Mesenchymal stem cell (in vitro differentiated cells and primary cell): ENCODE data around the gene LPP.
A peak's percentile ranks its signal among the peaks of the same experiment; 100 is the strongest.

Experiments used
- DNase-seq: peaks from one replicate; pipeline ENCODE4 v3.0.0-alpha.2; 2013
- H2AFZ ChIP-seq: one replicate; pipeline ENCODE4 v1.6.1; 2013; ENCODE audit warnings: low read depth, mild to moderate bottlenecking, control low read depth, inconsistent platforms, low read length, moderate library complexity
- H2AK5ac ChIP-seq: 2 replicates; pipeline ENCODE4 v1.6.1; 2013; ENCODE audit warnings: low read length, moderate library complexity, mild to moderate bottlenecking, inconsistent platforms; ENCODE audit not compliant: severe bottlenecking
- H2BK120ac ChIP-seq: one replicate; pipeline ENCODE4 v1.6.1; 2013; ENCODE audit warnings: low read depth, mild to moderate bottlenecking, inconsistent platforms, low read length, moderate library complexity
- H2BK12ac ChIP-seq, 2 experiments: one replicate each; pipeline ENCODE4 v1.6.1; 2013; ENCODE audit warnings: inconsistent platforms in 2 of 2, low read length in 2 of 2, mild to moderate bottlenecking in 2 of 2, moderate library complexity in 2 of 2, control low read depth in 1 of 2
- H2BK15ac ChIP-seq: one replicate; pipeline ENCODE4 v1.6.1; 2013; ENCODE audit warnings: mild to moderate bottlenecking, low read depth, inconsistent platforms; ENCODE audit not compliant: poor library complexity, severe bottlenecking
- H2BK5ac ChIP-seq: 2 replicates; pipeline ENCODE4 v1.6.1; 2013; ENCODE audit warnings: low read depth, mild to moderate bottlenecking, low read length, control low read depth, inconsistent platforms; ENCODE audit not compliant: poor library complexity, severe bottlenecking
- H3K14ac ChIP-seq, 2 experiments: one replicate each; pipeline ENCODE4 v1.6.1; 2013; ENCODE audit warnings: inconsistent platforms in 2 of 2, low read length in 2 of 2, control low read depth in 1 of 2, mild to moderate bottlenecking in 1 of 2, moderate library complexity in 1 of 2
- H3K18ac ChIP-seq, 2 experiments: one replicate each; pipeline ENCODE4 v1.6.1; 2013; ENCODE audit warnings: inconsistent platforms in 2 of 2, low read length in 2 of 2, control low read depth in 1 of 2, low read depth in 1 of 2, mild to moderate bottlenecking in 1 of 2
- H3K23ac ChIP-seq, 2 experiments: one replicate each; pipeline ENCODE4 v1.6.1; 2013; ENCODE audit warnings: inconsistent platforms in 2 of 2, low read length in 2 of 2, mild to moderate bottlenecking in 2 of 2, moderate library complexity in 2 of 2, control low read depth in 1 of 2
- H3K27ac ChIP-seq: 2 replicates; pipeline ENCODE4 v1.5.1; 2013; ENCODE audit warnings: mild to moderate bottlenecking, moderate library complexity, low read length, control low read depth, inconsistent platforms; ENCODE audit not compliant: poor library complexity, severe bottlenecking
- H3K27me3 ChIP-seq, 2 experiments: 2 replicates each; pipeline versions ENCODE4 v1.6.1 to v1.7.0; 2013; ENCODE audit warnings: low read length in 2 of 2, mild to moderate bottlenecking in 2 of 2, moderate library complexity in 2 of 2, control low read depth in 1 of 2, inconsistent platforms in 1 of 2; ENCODE audit not compliant: control insufficient read depth in 1 of 2, insufficient read depth in 1 of 2
- H3K36me3 ChIP-seq, 2 experiments: 2 replicates each; pipeline versions ENCODE4 v1.6.1 to v1.7.0; 2013; ENCODE audit warnings: low read length in 2 of 2, control low read depth in 1 of 2, inconsistent platforms in 1 of 2, low read depth in 1 of 2, mild to moderate bottlenecking in 1 of 2; ENCODE audit not compliant: insufficient read depth in 2 of 2, control insufficient read depth in 1 of 2
- H3K4ac ChIP-seq, 2 experiments: one replicate each; pipeline ENCODE4 v1.6.1; 2013; ENCODE audit warnings: inconsistent platforms in 2 of 2, low read length in 2 of 2, mild to moderate bottlenecking in 2 of 2, moderate library complexity in 2 of 2, control low read depth in 1 of 2, low read depth in 1 of 2
- H3K4me1 ChIP-seq: 2 replicates; pipeline ENCODE4 v1.6.1; 2013; ENCODE audit warnings: low read depth, low read length, control low read depth; ENCODE audit not compliant: control insufficient read depth, insufficient read depth
- H3K4me2 ChIP-seq: 2 replicates; pipeline ENCODE4 v1.6.1; 2013; ENCODE audit warnings: low read length, mild to moderate bottlenecking, inconsistent platforms; ENCODE audit not compliant: poor library complexity, severe bottlenecking
- H3K4me3 ChIP-seq, 2 experiments: 2 replicates each; pipeline versions ENCODE4 v1.5.1 to v1.7.0; 2013; ENCODE audit warnings: low read length in 2 of 2, mild to moderate bottlenecking in 2 of 2, control low read depth in 1 of 2, low read depth in 1 of 2; ENCODE audit not compliant: insufficient read depth in 1 of 2
- H3K79me1 ChIP-seq: replicated peaks from 2 replicates; pipeline ENCODE4 v1.6.1; 2013; ENCODE audit warnings: mild to moderate bottlenecking, control low read depth, low read length, inconsistent platforms; ENCODE audit not compliant: poor library complexity, severe bottlenecking
- H3K9ac ChIP-seq: 2 replicates; pipeline ENCODE4 v1.7.0; 2013; ENCODE audit warnings: mild to moderate bottlenecking, low read length, moderate library complexity
- H3K9me3 ChIP-seq: 2 replicates; pipeline ENCODE4 v1.7.0; 2013; ENCODE audit warnings: mild to moderate bottlenecking, low read length; ENCODE audit not compliant: control insufficient read depth
- H4K8ac ChIP-seq: one replicate; pipeline ENCODE4 v1.6.1; 2013; ENCODE audit warnings: inconsistent platforms, mild to moderate bottlenecking, low read length, moderate library complexity
- H4K91ac ChIP-seq: one replicate; pipeline ENCODE4 v1.6.1; 2013; ENCODE audit warnings: mild to moderate bottlenecking, low read length, inconsistent platforms
- WGBS: methylation state at CpG from one replicate; pipeline ENCODE4 v1.1.7; 2013; ENCODE audit warnings: mixed read lengths; 5-methylcytosine and 5-hydroxymethylcytosine counted together

The LPP gene

GRCh38 chr3:188839187-188839695, 685.3 kb downstream of the LPP start:
- H4K91ac ChIP-seq: no peak overlapping the region
- no peak overlapping the region for H2BK12ac ChIP-seq
- no peak overlapping the region for H3K27ac ChIP-seq
- H2BK120ac ChIP-seq: no peak overlapping the region
- H4K8ac ChIP-seq: no peak overlapping the region
- 75% methylated on average over 6 of the region's 8 CpGs for WGBS
- no peaks in the 10 kb centered on the region for H3K9me3 ChIP-seq
- no peak overlapping the region for H3K4me3 ChIP-seq
- H3K18ac ChIP-seq: no peak overlapping the region
- no peak overlapping the region for H2AFZ ChIP-seq
- H2BK15ac ChIP-seq: no peak overlapping the region
- no peak overlapping the region for H3K9ac ChIP-seq
- no peaks in the 10 kb centered on the region for H3K4me1 ChIP-seq
- no peak overlapping the region for H3K4me2 ChIP-seq
- H2BK5ac ChIP-seq: no peak overlapping the region
- no peak overlapping the region for H2AK5ac ChIP-seq
- H3K36me3 ChIP-seq: no peaks in the 10 kb centered on the region
- no peak overlapping the region for H3K14ac ChIP-seq
- H3K79me1 ChIP-seq: peaks cover 21% of the 10 kb centered on the region
- no peak overlapping the region for H3K23ac ChIP-seq
- DNase-seq: peak; percentile 69
- no peak overlapping the region for H3K4ac ChIP-seq
- H3K27me3 ChIP-seq: no peaks in the 10 kb centered on the region

- no peaks in the 10 kb centered on the region for H3K27me3 ChIP-seq
- no peaks in the 10 kb centered on the region for H3K9me3 ChIP-seq
- no peak overlapping the region for H3K4me2 ChIP-seq
- H3K14ac ChIP-seq: no peak overlapping the region
- H3K23ac ChIP-seq: no peak overlapping the region
- no peak overlapping the region for H2BK12ac ChIP-seq
- no peak overlapping the region for H3K9ac ChIP-seq
- no peak overlapping the region for H3K4ac ChIP-seq
- H3K4me3 ChIP-seq: no peak overlapping the region
- 47% methylated on average over 1 of the region's 1 CpG for WGBS
- H2AFZ ChIP-seq: no peak overlapping the region
- no peak overlapping the region for H3K18ac ChIP-seq
- no peak overlapping the region for H4K91ac ChIP-seq
- H4K8ac ChIP-seq: no peak overlapping the region
- no peak overlapping the region for H2BK15ac ChIP-seq
- no peaks in the 10 kb centered on the region for H3K36me3 ChIP-seq
- no peak overlapping the region for H2BK120ac ChIP-seq
- no peaks in the 10 kb centered on the region for H3K4me1 ChIP-seq
- H3K79me1 ChIP-seq: peaks cover 18% of the 10 kb centered on the region
- no peak overlapping the region for H2BK5ac ChIP-seq
- no peak overlapping the region for H2AK5ac ChIP-seq
- DNase-seq: no peak
- H3K27ac ChIP-seq: no peak overlapping the region
Measured at GRCh38 chr3:188840290-188840689, 686.3 kb downstream of the LPP start.

GRCh38 chr3:188841906-188842305, 687.9 kb downstream of the LPP start:
- 100% methylated on average over 1 of the region's 3 CpGs for WGBS
- Histone ChIP-seq H4K91ac (no peak overlapping the region), H3K18ac (no peak overlapping the region), H4K8ac (no peak overlapping the region), H3K36me3 (no peaks in the 10 kb centered on the region), H3K27me3 (no peaks in the 10 kb centered on the region), H3K9ac (no peak overlapping the region), H3K4me3 (no peak overlapping the region), H2AFZ (no peak overlapping the region), H3K9me3 (no peaks in the 10 kb centered on the region), H2BK12ac (no peak overlapping the region), H2BK120ac (no peak overlapping the region), H3K4me1 (no peaks in the 10 kb centered on the region), H2AK5ac (no peak overlapping the region), H3K4ac (no peak overlapping the region), H2BK5ac (no peak overlapping the region), H2BK15ac (no peak overlapping the region), H3K4me2 (no peak overlapping the region), H3K79me1 (peaks cover 21% of the 10 kb centered on the region), H3K27ac (no peak overlapping the region), H3K14ac (no peak overlapping the region), H3K23ac (no peak overlapping the region)
- no peak for DNase-seq

GRCh38 chr3:188842639-188843038, 688.7 kb downstream of the LPP start:
- no peaks in the 10 kb centered on the region for H3K9me3 ChIP-seq
- H3K4me2 ChIP-seq: no peak overlapping the region
- no peak overlapping the region for H3K23ac ChIP-seq
- no peaks in the 10 kb centered on the region for H3K4me1 ChIP-seq
- no peak overlapping the region for H2BK15ac ChIP-seq
- no peak overlapping the region for H2BK5ac ChIP-seq
- H2AK5ac ChIP-seq: no peak overlapping the region
- H4K91ac ChIP-seq: no peak overlapping the region
- no peak overlapping the region for H3K4ac ChIP-seq
- H3K79me1 ChIP-seq: peaks cover 21% of the 10 kb centered on the region
- peak; percentile 58 for DNase-seq
- no peak overlapping the region for H3K18ac ChIP-seq
- H2BK120ac ChIP-seq: no peak overlapping the region
- no peak overlapping the region for H3K9ac ChIP-seq
- H2BK12ac ChIP-seq: no peak overlapping the region
- H3K4me3 ChIP-seq: no peak overlapping the region
- no peak overlapping the region for H4K8ac ChIP-seq
- H2AFZ ChIP-seq: no peak overlapping the region
- no peaks in the 10 kb centered on the region for H3K36me3 ChIP-seq
- H3K14ac ChIP-seq: no peak overlapping the region
- no peaks in the 10 kb centered on the region for H3K27me3 ChIP-seq
- WGBS: 67% methylated on average over 1 of the region's 1 CpG
- no peak overlapping the region for H3K27ac ChIP-seq
